ENCODE data around the gene ARMCX6.

DNA sequence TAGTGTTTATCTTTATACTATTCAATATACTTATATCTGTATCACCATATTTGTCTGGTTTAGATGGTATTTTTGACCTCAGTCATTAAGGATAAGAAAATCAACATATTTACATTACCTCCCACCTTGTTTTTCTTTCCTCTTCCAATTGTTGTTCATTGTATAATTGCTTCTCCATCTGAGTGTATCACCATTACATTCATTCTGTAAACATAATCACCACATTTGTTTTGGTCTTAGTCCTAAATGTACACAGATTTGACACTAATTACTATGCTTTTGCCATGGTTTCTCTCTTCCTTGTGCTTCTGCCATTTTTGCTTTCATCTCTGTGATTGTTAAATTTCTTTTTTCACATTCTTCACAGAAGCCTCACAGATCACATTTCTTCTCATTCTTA is 12.7 kb downstream of the ARMCX6 start:
- TF ChIP-seq POLR2A (IDR thresholded peaks at IDR 0.05) (no peak), POLR2AphosphoS5 (IDR thresholded peaks at IDR 0.05) (no peak)
